Measurements from ENCODE around the gene RSPO3.
"Not testable (repeated sequence)": the region's sequence is repeated elsewhere in the genome, so short reads cannot be mapped to it uniquely, and the experiment has no call there.

RSPO3 gene

GRCh38 chr6:127118298-127119101, at the start of gene RSPO3:
RSPO3 (plus strand) TSS chr6:127118671; CDS start chr6:127119193, 522 bp downstream.
- no peak for DNase-seq (ENCODE audit: low spot score)

- DNase-seq (ENCODE audit: low spot score) = no peak
Observed at GRCh38 chr6:127069659-127070279, 48.7 kb upstream of the RSPO3 start.

- DNase-seq (ENCODE audit: low spot score) = no peak
Observed at GRCh38 chr6:127073222-127073621, 45.2 kb upstream of the RSPO3 start.

GRCh38 chr6:127076466-127076865, 42.0 kb upstream of the RSPO3 start:
- no peak for DNase-seq (ENCODE audit: low spot score)

GRCh38 chr6:127077886-127078285, 40.6 kb upstream of the RSPO3 start:
- no peak for DNase-seq (ENCODE audit: low spot score)

- no peak for DNase-seq (ENCODE audit: low spot score)
Observed at GRCh38 chr6:127078669-127079068, 39.8 kb upstream of the RSPO3 start.

- DNase-seq (ENCODE audit: low spot score) = no peak
Observed at GRCh38 chr6:127079681-127080080, 38.8 kb upstream of the RSPO3 start.

GRCh38 chr6:127080081-127080480, 38.4 kb upstream of the RSPO3 start:
- no peak for DNase-seq (ENCODE audit: low spot score)

GRCh38 chr6:127083231-127083962, 35.1 kb upstream of the RSPO3 start:
- DNase-seq (ENCODE audit: low spot score) = no peak

GRCh38 chr6:127083963-127084310, 34.5 kb upstream of the RSPO3 start:
- DNase-seq (ENCODE audit: low spot score) = no peak

GRCh38 chr6:127085181-127085580, 33.3 kb upstream of the RSPO3 start:
- no peak for DNase-seq (ENCODE audit: low spot score)

GRCh38 chr6:127090051-127090450, 28.4 kb upstream of the RSPO3 start:
- DNase-seq (ENCODE audit: low spot score) = no peak

GRCh38 chr6:127092466-127092865, 26.0 kb upstream of the RSPO3 start:
- no peak for DNase-seq (ENCODE audit: low spot score)

GRCh38 chr6:127094791-127095190, 23.7 kb upstream of the RSPO3 start:
- DNase-seq (ENCODE audit: low spot score) = no peak

- no peak for DNase-seq (ENCODE audit: low spot score)
Observed at GRCh38 chr6:127096167-127096566, 22.3 kb upstream of the RSPO3 start.

- DNase-seq (ENCODE audit: low spot score) = not testable (repeated sequence)
Observed at GRCh38 chr6:127097442-127097841, 21.0 kb upstream of the RSPO3 start.

- DNase-seq (ENCODE audit: low spot score) = no peak
Observed at GRCh38 chr6:127100510-127101140, 17.8 kb upstream of the RSPO3 start.

- no peak for DNase-seq (ENCODE audit: low spot score)
Observed at GRCh38 chr6:127102299-127102698, 16.2 kb upstream of the RSPO3 start.

- DNase-seq (ENCODE audit: low spot score) = no peak
Observed at GRCh38 chr6:127102859-127103258, 15.6 kb upstream of the RSPO3 start.

GRCh38 chr6:127103482-127103881, 15.0 kb upstream of the RSPO3 start:
- DNase-seq (ENCODE audit: low spot score) = no peak

GRCh38 chr6:127107916-127108315, 10.6 kb upstream of the RSPO3 start:
- no peak for DNase-seq (ENCODE audit: low spot score)

- no peak for DNase-seq (ENCODE audit: low spot score)
Observed at GRCh38 chr6:127110712-127111111, 7.8 kb upstream of the RSPO3 start.

- DNase-seq (ENCODE audit: low spot score) = no peak
Observed at GRCh38 chr6:127111526-127111925, 6.9 kb upstream of the RSPO3 start.
